Right forelimb (tissue), 1 donor: ENCODE measurements around the gene COL5A1.
"Not testable (repeated sequence)": the region's sequence is repeated elsewhere in the genome, so short reads cannot be mapped to it uniquely, and the experiment has no call there.

Experiments
- DNase-seq: peaks from one replicate; pipeline ENCODE4 v3.0.0-alpha.2; 2018

Gene COL5A1

DNA sequence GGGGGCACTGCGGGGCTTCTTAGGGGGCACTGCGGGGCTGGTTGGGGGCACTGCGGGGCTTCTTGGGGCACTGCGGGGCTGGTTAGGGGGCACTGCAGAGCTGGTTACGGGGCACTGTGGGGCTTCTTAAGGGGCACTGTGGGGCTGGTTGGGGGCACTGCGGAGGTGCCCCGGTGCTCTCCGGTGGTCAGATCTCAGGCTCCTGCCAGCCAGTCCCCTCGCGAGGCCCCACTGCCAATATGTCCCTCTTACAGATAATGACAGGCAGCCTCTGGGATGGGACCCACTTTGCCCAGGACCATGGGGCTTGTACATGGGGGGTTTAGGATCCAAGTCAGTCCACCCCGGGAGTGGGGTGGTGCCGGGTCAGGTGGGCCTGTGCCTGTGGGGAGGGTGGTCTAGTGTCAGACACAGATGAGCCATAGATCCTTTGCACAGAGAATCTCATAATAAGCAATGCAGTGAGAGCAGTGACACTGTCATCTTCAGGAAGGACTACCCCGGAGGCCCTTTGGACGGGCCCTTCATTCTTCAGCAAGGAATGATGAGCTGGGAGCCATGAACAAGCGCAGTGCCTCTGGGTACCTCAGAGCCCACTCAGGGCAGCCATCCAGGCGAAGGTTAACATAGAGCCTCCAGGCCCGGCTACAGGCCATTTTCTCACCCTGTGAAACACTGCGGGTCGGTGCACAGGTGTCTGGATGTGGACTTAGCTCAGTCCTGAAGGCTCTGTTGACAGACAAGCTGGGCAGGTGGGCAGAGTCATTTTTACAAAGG, 38.2 kb downstream of the COL5A1 start:
- DNase-seq, result no peak

DNA sequence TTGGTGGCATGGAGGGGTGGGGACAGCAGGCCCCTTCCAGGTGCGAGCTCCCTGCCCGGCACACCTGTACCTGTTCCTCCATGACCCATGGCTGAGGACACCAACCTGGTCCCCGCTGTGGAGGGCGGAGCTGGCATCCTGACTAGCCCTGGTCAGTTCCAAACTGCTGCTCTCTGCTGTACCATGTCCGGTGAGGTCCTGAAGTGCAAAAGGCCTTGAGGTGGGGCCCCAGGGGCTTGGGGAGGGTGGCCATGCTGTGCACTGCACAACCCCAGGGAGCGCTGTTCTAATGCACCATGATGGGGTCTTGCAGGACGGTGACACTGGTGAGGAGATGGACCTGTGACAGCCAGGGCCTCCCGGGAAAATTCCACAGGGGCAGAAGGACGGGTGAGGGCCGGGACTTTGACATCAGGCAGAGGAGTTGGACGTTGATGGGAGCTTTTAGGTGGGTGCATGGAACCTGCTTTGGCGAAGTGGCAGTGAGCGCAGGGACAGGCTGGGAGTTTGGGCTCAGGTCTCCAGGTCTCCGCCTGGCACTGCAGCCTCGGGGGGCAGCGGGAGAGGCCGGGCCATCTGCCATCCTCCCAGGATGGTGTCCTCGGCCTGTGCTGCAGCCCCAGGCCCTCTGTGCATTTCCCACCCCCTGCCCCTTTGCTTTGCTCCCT, 38.9 kb downstream of the COL5A1 start:
- DNase-seq, result no peak

DNA sequence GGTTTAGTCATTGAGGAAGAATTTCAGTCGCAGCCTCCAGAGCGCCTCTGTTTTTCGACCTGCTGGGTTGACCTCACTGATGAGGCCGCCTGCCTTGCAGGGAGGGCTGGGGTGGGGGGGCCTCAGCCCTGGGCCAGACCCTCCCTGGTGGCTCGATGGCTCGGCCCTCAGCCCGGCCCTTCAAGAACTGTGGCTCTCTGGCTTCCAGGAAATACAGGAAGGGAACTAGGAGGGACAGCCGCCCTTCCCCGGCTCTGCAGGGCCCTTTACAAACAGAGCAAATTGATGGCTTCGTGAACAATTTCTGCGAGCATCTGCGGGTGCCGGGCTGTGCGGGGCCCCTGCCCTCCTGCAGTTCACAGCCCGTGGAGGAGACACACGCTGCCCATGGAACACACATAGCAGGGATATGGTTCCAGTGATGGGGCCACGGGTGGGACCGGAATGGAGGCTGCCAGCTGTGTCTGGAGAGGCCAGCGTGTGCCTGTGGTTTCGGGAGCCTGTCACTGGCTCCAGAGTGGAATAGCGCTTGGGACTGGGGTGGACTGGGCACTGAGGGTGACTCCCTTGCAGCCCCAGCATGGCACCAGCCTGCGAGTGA, 39.6 kb downstream of the COL5A1 start:
- DNase-seq, result no peak

DNA sequence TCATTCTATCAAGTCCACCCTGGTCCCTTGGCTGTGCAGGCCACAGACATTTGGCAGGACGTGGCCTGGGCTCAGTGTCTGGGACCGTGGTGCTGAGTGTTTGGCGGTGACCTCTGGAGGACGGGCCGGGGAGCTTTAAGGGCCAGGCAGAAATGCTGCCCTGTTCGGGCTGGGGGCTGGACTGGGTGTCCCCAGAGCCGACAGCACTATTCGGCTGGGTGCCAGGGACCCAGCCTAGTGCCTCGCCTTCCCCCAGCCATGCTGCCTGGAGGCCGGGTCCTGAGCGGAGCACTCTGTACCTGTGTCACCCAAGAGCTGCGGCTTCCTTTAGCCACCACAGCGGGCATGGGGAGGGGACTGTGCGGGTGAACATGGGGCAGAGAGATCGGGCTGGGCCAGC, 40.4 kb downstream of the COL5A1 start:
- DNase-seq, result no peak

DNA sequence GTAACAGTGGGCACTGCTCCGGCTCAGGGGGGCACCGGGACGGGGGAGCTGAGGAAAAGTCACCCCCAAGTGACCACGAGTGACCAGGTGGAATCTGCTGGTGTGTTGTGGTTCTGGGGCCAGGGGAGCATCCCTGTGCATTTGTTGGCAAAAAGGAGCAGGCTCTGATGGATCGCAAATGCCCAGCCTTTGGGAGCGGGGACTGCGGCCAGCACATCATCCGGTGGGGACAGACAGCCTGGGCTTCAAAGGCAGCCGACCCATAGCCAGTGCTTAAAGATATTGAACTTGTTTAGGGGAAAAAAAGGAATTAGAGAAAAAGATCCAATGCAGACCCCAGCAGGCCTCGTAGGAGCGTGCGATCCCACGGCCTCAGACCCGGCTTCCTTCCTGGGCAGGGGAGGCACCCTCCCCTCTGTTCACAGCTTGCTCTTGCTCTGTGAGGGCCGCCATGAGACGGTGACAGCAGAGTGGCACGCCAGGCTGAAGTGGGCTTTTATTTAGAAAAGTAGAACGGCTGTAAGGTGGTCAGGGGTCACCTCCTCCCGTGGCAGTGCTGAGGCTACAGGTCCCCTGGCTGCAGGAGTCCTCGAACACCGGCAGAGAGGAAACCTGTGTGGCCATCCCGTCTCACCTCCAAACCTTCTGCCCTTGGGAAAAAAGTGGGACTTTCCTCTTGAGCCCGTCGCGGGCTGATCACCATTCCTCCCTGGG, 41.2 kb downstream of the COL5A1 start:
- DNase-seq, result no peak

DNA sequence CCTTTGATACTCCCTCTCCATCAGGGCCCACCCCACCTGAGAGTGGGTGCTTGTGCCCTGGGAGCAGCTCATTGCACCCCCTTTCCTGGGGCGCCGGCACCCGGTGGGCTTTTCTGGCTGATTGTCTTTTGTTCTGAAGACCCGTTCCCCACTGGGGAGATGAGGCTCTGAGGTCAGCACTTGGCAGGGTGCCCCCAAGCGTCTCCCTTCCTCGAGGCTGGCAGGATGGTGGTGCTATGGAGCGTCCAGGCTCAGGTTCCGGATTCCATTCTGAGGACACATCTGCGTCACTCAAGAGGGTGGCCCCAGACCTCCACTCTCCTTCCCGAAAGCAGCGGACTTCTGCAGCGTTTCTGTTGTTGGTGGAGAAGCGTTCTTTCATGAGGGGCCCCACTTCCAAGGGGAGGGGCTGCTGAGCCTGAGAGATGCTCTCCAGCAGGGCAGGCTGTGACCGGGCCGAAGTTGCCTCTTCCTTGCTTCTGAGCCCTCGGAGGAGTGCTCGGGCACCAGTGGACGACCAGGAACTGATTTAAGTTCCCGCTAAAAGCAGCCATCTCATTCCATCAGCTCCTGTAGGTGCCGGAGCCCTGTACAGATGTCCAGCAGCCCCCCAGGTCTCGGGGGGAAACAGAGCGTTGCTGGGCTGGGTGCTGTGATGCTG, 42.2 kb downstream of the COL5A1 start:
- DNase-seq, result no peak

DNA sequence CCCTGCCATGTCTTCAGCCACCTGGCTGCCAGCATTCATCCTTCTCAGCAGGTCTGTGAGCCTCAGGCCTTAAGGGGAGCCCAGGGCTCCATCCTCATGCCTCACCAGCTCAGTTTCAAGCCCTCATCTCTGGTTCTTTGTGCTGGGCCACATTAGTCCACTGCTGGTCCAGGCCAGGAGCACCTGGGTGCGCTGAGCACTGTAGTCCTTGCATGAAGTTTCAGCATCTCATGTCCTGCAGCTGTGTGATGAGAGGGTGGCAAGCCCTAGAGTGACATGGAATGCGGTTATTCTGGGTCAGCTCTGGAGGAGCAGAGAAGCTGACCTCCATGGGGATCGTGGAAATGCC, 42.7 kb downstream of the COL5A1 start:
- DNase-seq, result no peak

DNA sequence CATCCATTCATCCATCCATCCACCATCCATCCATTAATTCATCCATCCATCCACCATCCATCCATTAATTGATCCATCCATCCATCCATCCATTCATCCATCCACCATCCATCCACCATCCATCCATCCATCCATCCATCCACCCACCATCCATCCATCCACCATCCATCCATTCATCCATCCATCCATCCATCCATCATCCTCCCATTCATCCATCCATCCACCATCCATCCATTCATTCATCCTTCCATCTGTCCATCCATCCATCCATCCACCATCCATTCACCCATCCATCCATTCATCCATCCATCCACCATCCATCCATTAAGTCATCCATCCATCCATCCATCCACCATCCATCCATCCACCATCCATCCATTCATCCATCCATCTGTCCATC, 43.3 kb downstream of the COL5A1 start:
- not testable (repeated sequence) for DNase-seq

DNA sequence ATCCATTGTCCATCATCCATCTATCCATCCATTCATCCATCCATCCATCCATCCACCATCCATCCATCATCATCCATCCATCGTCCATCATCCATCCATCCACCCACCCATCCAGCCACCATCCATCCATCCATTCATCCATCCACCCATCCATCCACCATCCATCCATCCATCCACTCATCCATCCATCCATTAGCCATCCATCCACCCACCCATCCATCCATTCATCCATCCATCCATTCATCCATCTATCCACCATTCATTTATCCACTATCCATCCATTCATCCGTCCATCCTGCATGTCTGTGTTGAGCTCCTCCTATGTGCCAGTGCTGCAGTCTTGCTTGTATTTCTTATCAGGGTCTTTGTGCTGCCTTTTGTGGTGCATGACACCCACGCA, 44.2 kb downstream of the COL5A1 start:
- DNase-seq, result no peak

DNA sequence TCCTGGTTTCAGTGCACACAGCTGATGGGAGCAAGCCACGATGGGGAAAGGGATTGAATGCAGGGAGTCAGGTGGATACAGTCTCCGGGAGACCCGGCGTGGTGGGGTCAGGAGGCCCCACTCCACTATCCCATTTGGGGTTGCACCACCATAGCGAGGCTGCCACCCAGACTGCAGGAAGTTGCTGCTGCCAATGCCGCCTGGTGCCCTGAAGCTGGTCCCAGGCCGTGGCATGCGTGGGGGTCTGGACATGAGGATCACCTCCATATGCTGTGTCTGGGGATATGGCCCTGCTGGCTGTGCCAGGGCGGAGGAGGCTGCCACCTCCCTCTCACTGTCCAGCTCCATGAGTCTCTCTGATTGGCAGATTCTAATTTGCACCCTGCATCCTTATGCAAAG, 45.3 kb downstream of the COL5A1 start:
- no peak for DNase-seq

DNA sequence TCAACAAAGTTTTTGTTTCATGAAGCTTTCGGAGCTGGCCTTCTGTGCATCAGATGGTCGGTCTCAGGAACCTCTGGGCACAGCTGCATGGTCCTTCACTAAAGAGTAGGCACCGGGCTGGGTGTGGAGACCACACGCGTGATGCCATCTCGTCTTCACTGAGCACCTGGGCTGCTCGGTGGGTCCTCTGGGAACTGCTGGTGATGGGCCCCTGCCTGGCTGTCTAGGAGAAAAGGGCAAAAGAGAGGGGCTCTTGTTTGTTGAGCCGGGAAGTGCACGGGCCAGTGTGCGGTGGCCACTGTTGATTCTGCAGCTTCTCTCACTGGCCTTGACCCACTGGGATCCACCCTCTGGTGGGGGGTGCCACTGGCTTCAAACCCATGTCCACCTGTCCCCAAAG, 46.0 kb downstream of the COL5A1 start:
- no peak for DNase-seq

DNA sequence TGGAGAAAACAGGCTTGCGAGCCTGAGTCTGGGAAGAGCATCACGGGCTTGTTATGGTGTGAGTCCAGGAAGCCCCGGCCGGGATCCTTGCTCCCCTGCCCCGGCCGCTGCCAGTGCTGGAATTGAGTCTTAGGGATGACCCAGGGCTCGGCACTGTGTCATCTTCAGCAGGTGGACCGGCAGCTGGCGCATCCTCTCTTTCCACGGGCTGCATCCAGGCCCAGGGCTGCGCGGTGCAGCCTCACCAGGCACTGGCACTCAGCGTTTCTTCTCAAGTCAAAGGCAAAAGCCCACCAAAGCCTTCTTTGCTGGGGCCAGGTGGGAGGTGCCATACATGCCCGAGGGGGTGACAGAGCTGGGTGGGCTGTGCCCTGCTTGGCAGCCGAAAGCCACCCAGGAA, 46.6 kb downstream of the COL5A1 start:
- DNase-seq, result no peak

DNA sequence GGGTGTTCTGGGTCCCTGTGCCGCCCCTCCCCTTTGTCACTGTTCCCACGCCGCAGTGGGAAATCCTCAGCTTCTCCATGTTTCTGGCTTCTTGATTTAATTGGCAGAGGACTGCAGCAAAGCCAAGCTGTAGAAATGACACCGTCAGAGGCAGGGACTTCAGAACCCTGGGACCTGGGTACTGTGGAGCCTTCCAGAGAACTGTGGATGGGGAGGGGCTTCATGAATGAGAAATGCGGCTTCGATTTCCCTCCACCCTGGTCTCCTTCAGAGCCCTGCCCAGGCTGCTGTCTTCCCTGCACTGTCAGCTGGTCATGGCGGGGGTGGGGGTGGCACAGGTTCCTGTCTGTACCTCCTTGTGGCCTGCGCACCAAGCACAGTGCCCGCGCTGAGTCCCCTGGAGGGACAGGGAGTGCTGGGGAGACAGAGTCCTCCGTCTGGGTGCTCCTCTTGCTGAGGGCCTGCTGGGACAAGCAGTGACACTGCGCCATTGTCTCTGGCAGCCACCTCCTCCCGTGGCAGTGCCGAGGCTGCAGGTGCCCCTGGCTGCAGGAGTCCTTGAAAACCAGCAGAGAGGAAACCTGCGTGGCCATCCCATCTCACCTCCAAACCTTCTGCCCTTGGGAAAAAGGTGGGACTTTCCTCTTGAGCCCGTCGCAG, 47.2 kb downstream of the COL5A1 start:
- DNase-seq, result no peak

DNA sequence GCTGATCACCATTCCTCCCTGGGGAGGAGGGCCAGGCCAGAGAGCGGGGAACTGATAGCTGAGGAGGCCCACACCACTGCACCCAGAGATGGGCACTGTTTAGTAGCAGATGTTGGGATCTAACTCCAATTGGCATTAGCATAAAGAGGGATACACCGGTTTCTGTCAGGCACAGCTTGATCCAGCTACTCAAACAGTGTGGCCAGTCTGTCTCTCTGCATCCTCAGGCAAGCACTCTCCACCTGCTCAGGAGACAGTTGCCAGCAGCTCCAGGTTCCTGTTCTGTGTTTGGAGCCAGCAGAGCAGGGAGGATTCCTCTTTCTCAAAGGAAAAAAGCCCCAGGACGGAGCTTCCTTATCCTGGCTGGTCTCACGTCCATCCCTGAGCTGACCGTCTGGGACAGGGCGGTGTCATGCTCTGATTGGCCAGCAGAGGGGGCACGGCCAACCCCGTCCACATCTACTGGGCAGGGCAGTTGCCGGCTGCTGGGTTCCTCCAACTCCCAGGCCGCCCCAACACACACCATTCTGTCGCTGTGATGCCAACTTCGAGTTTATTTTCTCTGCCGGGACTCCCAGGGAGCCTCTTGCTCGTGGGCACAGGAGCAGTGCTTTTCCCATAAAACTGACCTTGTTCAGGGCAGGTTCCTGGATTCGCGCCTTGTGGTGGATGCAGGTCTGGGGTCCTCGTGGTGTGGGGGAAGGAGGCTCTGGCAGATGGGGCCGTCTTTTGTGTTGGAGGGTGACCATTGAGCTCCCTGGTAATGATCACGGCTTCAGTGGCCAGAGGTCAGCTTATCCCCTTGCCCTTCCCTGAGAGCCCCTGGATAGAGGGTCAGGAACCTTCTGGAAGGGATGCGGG, 47.9 kb downstream of the COL5A1 start:
- DNase-seq, result peak; percentile 78

DNA sequence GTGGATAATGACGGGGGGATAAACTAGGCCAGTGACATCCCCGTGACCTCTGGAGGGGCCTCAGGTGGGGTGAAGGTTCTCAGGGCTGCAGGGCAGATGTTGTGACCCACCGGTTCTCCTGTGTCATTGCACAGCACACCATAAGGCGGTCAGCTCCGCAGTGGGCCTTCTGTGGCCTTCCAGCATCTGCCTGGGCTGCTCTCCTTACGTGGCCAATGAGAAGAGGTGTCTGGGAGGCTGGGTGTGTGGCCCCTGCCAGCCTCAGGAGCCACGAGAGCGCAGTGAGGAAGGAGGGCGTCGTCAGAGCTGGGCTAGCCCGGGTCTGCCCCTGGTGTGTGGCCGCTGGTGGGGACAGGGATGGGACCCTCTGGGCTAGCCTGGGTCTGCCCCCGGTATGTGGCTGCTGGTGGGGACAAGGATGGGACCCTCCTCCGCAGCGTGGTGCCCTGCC, 48.7 kb downstream of the COL5A1 start:
- DNase-seq, result no peak

DNA sequence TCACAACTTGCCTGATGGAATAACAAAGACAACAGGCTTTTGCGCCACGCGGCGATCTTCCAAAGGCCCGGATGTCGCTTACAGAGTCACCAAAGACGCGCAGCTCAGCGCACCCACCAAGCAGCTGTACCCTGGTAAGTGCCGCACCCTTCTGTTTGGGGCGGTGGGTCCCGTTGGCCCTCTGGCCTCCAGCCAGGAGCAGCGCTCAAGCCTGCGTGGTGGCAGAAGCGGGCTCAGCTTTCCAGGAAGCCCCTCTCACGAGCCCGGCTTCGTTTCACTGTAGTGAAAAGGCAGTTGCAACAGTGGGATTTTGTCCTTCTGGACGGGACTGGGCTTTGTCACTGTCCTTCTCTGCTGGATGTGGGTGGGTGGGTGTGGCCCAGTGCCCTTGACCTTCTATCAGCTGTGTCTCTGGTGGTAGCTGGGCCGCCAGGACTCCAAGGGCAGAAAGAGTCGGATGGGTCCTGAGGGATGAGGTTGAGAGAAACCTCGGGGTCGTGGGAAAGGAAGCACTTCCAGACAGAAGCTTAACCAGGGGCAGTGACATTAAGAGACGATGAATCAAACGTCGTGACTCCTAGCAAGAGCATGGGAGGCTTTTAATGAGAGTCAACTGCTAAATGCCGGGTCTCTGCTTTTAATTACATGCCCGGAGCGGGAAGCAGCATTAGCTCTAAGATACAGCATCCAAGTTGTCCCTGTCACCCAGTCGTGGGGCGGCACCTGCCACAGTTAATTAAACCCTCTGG, 49.5 kb downstream of the COL5A1 start:
- no peak for DNase-seq

DNA sequence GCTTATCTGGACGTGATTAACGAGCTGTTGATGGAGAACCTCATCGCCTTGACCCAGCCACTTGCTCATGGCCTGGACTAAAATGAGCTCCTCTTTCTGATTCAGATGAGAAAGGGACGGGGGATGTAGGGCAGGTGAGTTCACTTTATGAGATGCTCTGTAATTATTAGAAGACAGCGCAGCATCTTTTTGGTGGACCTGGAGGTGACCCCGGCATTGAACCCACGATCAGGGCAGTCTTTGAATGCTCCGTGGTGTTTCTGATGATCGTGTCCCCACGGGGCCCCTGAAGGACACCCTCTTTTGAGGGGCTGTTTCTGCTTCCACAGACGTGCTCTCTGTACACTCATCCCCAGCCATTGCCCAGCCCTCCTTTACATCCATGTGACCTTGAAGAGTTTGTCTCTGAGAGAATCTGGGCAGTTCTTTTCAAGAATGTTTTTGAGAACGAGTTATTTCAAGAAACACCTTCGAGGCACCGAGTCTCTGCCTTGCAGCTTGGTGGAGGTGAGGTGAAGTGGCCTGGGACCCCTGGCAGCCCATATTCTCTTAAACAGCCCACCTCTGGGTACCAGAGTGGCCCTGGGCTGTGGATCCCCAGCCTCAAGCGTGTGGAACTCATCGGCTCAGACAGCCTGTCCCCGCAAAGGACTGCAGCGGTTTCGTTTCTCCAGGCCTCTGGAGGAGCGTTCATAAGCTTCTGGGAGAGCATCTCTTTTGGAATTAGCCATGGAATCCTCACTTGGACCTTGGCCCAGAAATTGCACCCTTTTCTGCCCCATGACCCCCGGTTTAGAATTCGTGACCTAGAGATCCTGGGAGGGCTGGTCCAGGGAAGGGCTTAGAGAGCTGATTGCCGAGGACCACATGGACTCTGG, 50.3 kb downstream of the COL5A1 start:
- no peak for DNase-seq

DNA sequence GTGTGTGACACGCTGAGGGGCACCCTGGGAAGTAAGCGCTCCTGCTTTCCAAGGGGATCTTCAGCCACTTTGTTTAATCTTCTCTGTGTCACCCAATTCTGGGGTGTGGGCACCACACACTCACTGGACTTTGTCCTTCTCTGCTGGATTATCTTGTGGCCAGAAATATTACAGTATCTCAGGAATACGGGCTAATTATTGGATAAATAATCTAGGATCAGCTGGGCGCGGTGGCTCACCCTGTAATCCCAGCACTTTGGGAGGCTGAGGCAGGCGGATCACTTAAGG, 50.9 kb downstream of the COL5A1 start:
- no peak for DNase-seq

DNA sequence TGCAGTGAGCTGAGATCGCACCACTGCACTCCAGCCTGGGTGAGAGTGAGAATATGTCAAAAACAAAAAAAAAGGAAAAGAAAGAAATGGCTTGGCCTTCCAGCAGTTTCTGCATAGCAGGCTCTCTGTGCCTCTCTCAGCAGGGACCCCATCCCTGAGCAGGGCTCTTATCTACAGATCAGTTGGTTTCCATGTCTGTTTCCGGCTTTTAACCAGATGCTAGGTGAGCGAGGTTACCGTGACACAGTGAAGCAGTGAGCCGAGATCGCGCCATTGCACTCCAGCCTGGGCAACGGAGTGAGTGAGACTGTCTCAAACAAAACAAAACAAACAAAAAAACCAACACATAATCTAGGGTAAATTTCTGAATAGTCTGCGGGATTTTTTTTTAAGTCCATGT, 51.4 kb downstream of the COL5A1 start:
- no peak for DNase-seq
